ENCODE measurements around the gene ANHX.
"Not testable (repeated sequence)": the region's sequence is repeated elsewhere in the genome, so short reads cannot be mapped to it uniquely, and the experiment has no call there.

The ANHX gene

GRCh38 chr12:133235401-133236112, at the start of gene ANHX:
TSS of gene ANHX (minus strand) at chr12:133235877. CDS start at chr12:133234356, 1,521 bp downstream.
- no peak within 1 kb of the TSS for H3K4me3 ChIP-seq (ENCODE audit: low read depth, low read length)
- DNase-seq (ENCODE audit: low read depth): no peak
- no peak for TF ChIP-seq CTCF (IDR thresholded peaks at IDR 0.05; ENCODE audit: low read depth, low read length, missing control alignments)

DNA sequence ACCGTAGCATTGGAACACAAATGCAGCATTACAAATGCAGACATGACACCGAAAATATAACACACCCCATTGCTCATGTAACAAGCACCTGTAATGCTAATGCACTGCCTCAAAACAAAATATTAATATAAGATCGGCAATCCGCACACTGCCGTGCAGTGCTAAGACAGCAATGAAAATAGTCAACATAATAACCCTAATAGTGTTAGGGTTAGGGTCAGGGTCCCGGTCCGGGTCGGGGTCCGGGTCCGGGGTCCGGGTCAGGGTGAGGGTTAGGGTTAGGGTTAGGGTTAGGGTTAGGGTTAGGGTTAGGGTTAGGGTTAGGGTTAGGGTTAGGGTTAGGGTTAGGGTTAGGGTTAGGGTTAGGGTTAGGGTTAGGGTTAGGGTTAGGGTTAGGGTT, 29.0 kb upstream of the ANHX start:
- not testable (repeated sequence) for DNase-seq (ENCODE audit: low read depth); H3K4me3 ChIP-seq (ENCODE audit: low read depth, low read length)

DNA sequence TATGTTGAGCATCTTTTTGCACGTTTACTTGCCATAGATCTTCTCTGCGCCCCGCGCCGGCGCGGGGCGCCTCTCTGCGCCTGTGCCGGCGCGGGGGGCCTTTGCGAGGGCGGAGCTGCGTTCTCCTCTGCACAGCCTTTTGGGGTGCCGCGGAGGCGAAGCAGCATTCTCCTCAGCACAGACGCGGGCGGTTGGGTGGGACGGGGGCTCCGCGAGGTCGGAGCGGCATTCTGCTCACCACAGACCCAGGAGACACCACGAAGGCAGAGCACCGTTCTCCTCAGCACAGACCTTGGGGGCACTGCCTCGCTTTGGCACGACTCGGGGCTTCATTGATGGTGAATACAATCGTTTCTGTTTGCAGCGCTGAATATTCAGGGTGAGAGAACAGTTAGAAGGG, 28.5 kb upstream of the ANHX start:
- TF ChIP-seq CTCF (IDR thresholded peaks at IDR 0.05; ENCODE audit: low read depth, low read length, missing control alignments): no peak
- DNase-seq (ENCODE audit: low read depth): no peak
- H3K4me3 ChIP-seq (ENCODE audit: low read depth, low read length): no peak overlapping the region

DNA sequence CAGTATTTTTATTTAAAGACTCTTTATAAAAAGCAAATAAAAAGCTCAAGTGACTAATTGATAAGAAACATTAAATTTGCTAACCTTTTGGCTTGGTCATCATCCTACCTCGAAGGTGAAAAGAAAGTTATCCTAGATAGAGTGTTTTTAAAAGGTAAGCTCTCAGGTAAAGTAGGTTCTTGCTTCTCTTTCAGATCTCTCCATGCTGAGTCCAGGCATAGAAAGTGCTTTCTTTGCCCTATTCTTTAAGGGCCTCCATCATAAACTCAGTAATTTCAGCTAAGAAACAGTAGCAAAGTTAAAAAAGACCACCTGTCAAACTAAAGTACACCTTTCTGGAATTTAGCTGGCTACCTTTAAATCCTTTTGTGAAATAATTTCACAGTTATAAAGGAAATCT, 20.6 kb upstream of the ANHX start:
- H3K4me3 ChIP-seq (ENCODE audit: low read depth, low read length): no peak overlapping the region
- TF ChIP-seq CTCF (IDR thresholded peaks at IDR 0.05; ENCODE audit: low read depth, low read length, missing control alignments): no peak
- DNase-seq (ENCODE audit: low read depth): no peak

DNA sequence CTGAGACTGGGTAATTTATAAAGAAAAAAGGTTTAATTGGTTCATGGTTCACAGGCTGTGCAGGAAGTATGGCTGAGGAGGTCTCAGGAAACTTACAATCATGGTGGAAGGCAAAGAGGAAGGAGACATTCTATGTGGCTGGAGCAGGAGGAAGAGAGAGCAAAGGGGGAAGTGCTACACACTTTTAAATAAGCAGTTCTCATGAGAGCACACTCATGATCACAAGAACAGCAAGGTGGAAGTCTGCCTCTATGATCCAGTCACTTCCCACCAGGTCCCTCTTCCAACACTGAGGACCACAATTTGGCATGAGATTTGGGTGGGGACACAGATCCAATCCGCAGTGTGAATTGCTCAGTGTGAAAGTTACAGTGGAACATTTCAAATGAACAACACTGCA, 20.2 kb upstream of the ANHX start:
- DNase-seq (ENCODE audit: low read depth); H3K4me3 ChIP-seq (ENCODE audit: low read depth, low read length): not testable (repeated sequence)

DNA sequence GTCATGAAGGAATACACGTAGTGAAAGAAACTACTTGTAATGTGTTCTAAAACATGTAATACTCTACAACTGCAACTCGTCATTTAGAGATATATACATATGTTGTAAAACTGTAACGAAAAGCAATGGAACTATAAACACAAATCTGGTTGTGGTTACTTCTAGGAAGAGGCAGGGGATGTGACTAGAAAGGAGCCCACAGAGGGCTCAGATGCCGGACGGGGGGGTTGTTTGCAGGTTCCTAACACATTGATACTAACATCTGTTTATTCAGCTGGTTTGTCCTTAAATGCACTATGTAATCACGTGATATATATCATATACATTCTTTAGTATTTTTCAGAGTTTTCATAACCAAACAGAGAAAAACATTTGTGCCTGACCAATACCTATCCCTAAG, 16.1 kb upstream of the ANHX start:
- DNase-seq (ENCODE audit: low read depth): no peak
- no peak overlapping the region for H3K4me3 ChIP-seq (ENCODE audit: low read depth, low read length)
- TF ChIP-seq CTCF (IDR thresholded peaks at IDR 0.05; ENCODE audit: low read depth, low read length, missing control alignments): no peak

GRCh38 chr12:133236556-133236955, 879 bp upstream of the ANHX start:
- no peak for TF ChIP-seq CTCF (IDR thresholded peaks at IDR 0.05; ENCODE audit: low read depth, low read length, missing control alignments)
- DNase-seq (ENCODE audit: low read depth): no peak
- H3K4me3 ChIP-seq (ENCODE audit: low read depth, low read length): no peak overlapping the region

DNA sequence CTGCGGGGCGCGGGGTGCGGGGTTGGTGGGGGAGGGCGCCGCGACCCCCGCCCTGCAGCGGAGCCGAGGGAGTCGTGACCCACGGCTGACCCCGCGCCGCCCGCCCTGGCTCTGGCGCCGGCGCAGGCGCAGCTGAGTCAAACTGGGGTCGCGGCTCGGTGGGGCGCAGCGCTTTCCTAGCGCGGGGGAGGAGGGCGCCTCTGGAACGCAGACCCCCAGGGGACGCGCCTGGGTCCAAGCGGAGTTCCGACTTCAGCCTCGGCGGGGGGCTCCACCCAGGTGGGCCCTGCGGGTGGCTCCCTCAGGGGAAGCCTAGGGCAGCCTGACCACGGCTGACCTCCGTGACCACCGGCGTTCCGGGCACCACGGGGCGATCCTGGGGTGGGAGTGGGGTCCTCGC, 467 bp upstream of the ANHX start:
- no peak overlapping the region for H3K4me3 ChIP-seq (ENCODE audit: low read depth, low read length)
- TF ChIP-seq CTCF (IDR thresholded peaks at IDR 0.05; ENCODE audit: low read depth, low read length, missing control alignments): no peak
- no peak for DNase-seq (ENCODE audit: low read depth)
